Tibial nerve (tissue), 3 donors: ENCODE measurements around the gene ARPC1A.
"Not testable (repeated sequence)": the region's sequence is repeated elsewhere in the genome, so short reads cannot be mapped to it uniquely, and the experiment has no call there.

Experiments
- POLR2A ChIP-seq, 2 donors: fragments of 450-650 bp; IDR thresholded peaks; one replicate each; pipeline ENCODE4 v1.6.1; 2017; ENCODE audit warnings: antibody characterized with exemption in 2 of 2, mild to moderate bottlenecking in 2 of 2, moderate library complexity in 2 of 2
- TF ChIP-seq, protein P1 (sequence below), 5 experiments: fragments of 200-600 bp in 3 of 5; fragments of 450-650 bp in 2 of 5; sonication (generic) in 3 of 5; IDR thresholded peaks; one replicate each; pipeline ENCODE4 v1.5.1; 2016 to 2019; ENCODE audit warnings: antibody characterized with exemption in 5 of 5, mild to moderate bottlenecking in 3 of 5, moderate library complexity in 2 of 5

DNA sequence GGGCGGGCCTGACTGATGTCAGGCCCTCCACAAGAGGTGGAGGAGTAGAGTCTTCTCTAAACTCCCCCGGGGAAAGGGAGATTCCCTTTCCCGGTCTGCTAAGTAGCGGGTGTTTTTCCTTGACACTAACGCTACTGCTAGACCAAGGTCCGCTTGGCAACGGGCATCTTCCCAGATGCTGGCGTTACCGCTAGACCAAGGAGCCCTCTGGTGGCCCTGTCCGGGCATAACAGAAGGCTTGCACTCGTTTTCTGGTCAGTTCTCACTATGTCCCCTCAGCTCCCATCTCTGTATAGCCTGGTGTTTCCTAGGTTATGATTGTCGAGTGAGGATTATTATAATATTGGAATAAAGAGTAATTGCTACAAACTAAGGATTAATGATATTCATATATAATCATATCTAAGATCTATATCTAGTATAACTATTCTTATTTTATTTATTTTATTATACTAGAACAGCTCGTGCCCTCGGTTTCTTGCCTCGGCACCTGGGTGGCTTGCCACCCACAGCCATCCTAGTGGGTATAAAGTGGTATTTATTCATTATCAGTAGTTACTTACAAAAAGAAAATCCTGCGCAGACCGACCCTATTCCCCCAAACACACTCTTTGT, 89.9 kb downstream of the ARPC1A start:
- TF ChIP-seq, protein P1, sequence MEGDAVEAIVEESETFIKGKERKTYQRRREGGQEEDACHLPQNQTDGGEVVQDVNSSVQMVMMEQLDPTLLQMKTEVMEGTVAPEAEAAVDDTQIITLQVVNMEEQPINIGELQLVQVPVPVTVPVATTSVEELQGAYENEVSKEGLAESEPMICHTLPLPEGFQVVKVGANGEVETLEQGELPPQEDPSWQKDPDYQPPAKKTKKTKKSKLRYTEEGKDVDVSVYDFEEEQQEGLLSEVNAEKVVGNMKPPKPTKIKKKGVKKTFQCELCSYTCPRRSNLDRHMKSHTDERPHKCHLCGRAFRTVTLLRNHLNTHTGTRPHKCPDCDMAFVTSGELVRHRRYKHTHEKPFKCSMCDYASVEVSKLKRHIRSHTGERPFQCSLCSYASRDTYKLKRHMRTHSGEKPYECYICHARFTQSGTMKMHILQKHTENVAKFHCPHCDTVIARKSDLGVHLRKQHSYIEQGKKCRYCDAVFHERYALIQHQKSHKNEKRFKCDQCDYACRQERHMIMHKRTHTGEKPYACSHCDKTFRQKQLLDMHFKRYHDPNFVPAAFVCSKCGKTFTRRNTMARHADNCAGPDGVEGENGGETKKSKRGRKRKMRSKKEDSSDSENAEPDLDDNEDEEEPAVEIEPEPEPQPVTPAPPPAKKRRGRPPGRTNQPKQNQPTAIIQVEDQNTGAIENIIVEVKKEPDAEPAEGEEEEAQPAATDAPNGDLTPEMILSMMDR (IDR thresholded peaks at IDR 0.05), result peak; percentile 53 to 66 (median 61)
- not testable (repeated sequence) for TF ChIP-seq POLR2A (IDR thresholded peaks at IDR 0.05)
